Uterus (tissue), 4 donors: ENCODE results near the gene VWF. TPM values are rescaled to one million over a fixed set of nuclear protein-coding genes. Genes with fewer than 3 reads are reported as not detected.
A peak's percentile ranks its signal among the peaks of the same experiment; 100 is the strongest.

Experiments
- DNase-seq, 2 donors: peaks; one replicate each; pipeline ENCODE4 v3.0.0-alpha.2; 2019 to 2020
- H3K27ac ChIP-seq, 2 donors: fragments of 200-600 bp; sonication (generic); 1 replicate in 1 of 2; 2 replicates in 1 of 2; pipeline ENCODE4 v1.5.1; 2016 to 2018
- H3K27me3 ChIP-seq, 2 donors: fragments of 200-600 bp; sonication (generic); one replicate each; pipeline ENCODE4 v1.5.1; 2018 to 2019; ENCODE audit warnings: control low read depth in 1 of 2
- H3K36me3 ChIP-seq, 2 donors: fragments of 200-600 bp; sonication (generic); one replicate each; pipeline ENCODE4 v1.5.1; 2019; ENCODE audit warnings: control low read depth in 1 of 2
- H3K4me1 ChIP-seq, 2 donors: fragments of 200-600 bp; sonication (generic); one replicate each; pipeline ENCODE4 v1.5.1; 2018 to 2019; ENCODE audit warnings: control low read depth in 1 of 2
- H3K4me3 ChIP-seq, 2 donors: fragments of 200-600 bp; sonication (generic); 1 replicate in 1 of 2; 2 replicates in 1 of 2; pipeline ENCODE4 v1.5.1; 2018 to 2019; ENCODE audit warnings: mild to moderate bottlenecking in 1 of 2
- H3K9me3 ChIP-seq, 2 donors: fragments of 200-600 bp; sonication (generic); one replicate each; pipeline ENCODE4 v1.5.1; 2019; ENCODE audit warnings: control low read depth in 1 of 2
- CTCF ChIP-seq, 4 experiments: fragments of 200-600 bp in 2 of 4; fragments of 450-650 bp in 2 of 4; sonication (generic) in 2 of 4; IDR thresholded peaks; one replicate each; pipeline ENCODE4 v1.5.1; 2016 to 2019; ENCODE audit warnings: antibody characterized with exemption in 4 of 4, mild to moderate bottlenecking in 2 of 4, moderate library complexity in 1 of 4
- POLR2A ChIP-seq, 2 donors: fragments of 450-650 bp; IDR thresholded peaks; one replicate each; pipeline ENCODE4 v1.6.1; 2016; ENCODE audit warnings: antibody characterized with exemption in 2 of 2, mild to moderate bottlenecking in 1 of 2, moderate library complexity in 1 of 2
- intact Hi-C: fragments of 100-400 bp; cut with DNase I; formaldehyde crosslinking; loops from one replicate; pipeline ENCODE4 v1.15.1; 2023; ENCODE audit warnings: low total_unique reads
- total RNA-seq, 4 donors: library from RNA; depleted of rRNA in 3 of 4; stranded (reverse); fragments of >200 nt in 3 of 4; gene quantifications; one replicate each; pipeline versions ENCODE4 v1.1.0 to v1.2.4, GENCODE V29; 2014 to 2023
- donor health status: DM: yes; HTN: yes; CAD: no.

Gene VWF
- total RNA-seq, 4 donors from 2014 or later, result 122 to 949 (median 380) TPM

- H3K27me3 ChIP-seq, result no peaks in the 10 kb centered on the region
- no peak for TF ChIP-seq POLR2A (IDR thresholded peaks at IDR 0.05)
- no peak for TF ChIP-seq CTCF (IDR thresholded peaks at IDR 0.05)
- no peak overlapping the region for H3K4me3 ChIP-seq
- H3K4me1 ChIP-seq, result peaks cover 0 to 4% of the 10 kb centered on the region in 2 donors
- intact Hi-C loops, result no loop called here
- DNase-seq, result no peak
- H3K36me3 ChIP-seq, result no peaks in the 10 kb centered on the region
- no peak overlapping the region for H3K27ac ChIP-seq
- H3K9me3 ChIP-seq, result no peaks in the 10 kb centered on the region
These were observed 65.2 kb downstream of the VWF start for GRCh38 chr12:6059221-6059620.

GRCh38 chr12:6058481-6059161 is 65.8 kb downstream of the VWF start:
- peaks cover 0 to 4% of the 10 kb centered on the region in 2 donors for H3K4me1 ChIP-seq
- intact Hi-C loops, result no loop called here

GRCh38 chr12:6057700-6058099 is 66.8 kb downstream of the VWF start:
- no peak for DNase-seq
- no peaks in the 10 kb centered on the region for H3K36me3 ChIP-seq
- intact Hi-C loops, result no loop called here

More at GRCh38 chr12:6058481-6059161, 65.8 kb downstream of the VWF start:
- no peak overlapping the region for H3K4me3 ChIP-seq
- H3K9me3 ChIP-seq, result no peaks in the 10 kb centered on the region
- no peak for DNase-seq
- no peak overlapping the region for H3K27ac ChIP-seq
- H3K27me3 ChIP-seq, result no peaks in the 10 kb centered on the region
- no peaks in the 10 kb centered on the region for H3K36me3 ChIP-seq
- TF ChIP-seq CTCF (IDR thresholded peaks at IDR 0.05) (no peak), POLR2A (IDR thresholded peaks at IDR 0.05) (no peak)

GRCh38 chr12:6056406-6057240 is 67.8 kb downstream of the VWF start:
- intact Hi-C loops, result no loop called here
- H3K36me3 ChIP-seq, result no peaks in the 10 kb centered on the region
- no peak overlapping the region for H3K27ac ChIP-seq
- DNase-seq, result no peak
- TF ChIP-seq POLR2A (IDR thresholded peaks at IDR 0.05) (no peak), CTCF (IDR thresholded peaks at IDR 0.05) (peak in 3 of 4 experiments; percentile 9 to 19 (median 14))
- no peak overlapping the region for H3K4me3 ChIP-seq
- peaks cover 0 to 4% of the 10 kb centered on the region in 2 donors for H3K4me1 ChIP-seq
- H3K9me3 ChIP-seq, result no peaks in the 10 kb centered on the region
- H3K27me3 ChIP-seq, result no peaks in the 10 kb centered on the region

More at GRCh38 chr12:6057700-6058099, 66.8 kb downstream of the VWF start:
- H3K9me3 ChIP-seq, result no peaks in the 10 kb centered on the region
- H3K4me1 ChIP-seq, result peaks cover 0 to 4% of the 10 kb centered on the region in 2 donors
- no peaks in the 10 kb centered on the region for H3K27me3 ChIP-seq
- TF ChIP-seq CTCF (IDR thresholded peaks at IDR 0.05) (no peak), POLR2A (IDR thresholded peaks at IDR 0.05) (no peak)
- no peak overlapping the region for H3K4me3 ChIP-seq
- H3K27ac ChIP-seq, result no peak overlapping the region

- Histone ChIP-seq H3K4me3 (no peak overlapping the region), H3K36me3 (no peaks in the 10 kb centered on the region), H3K4me1 (peaks cover 0 to 4% of the 10 kb centered on the region in 2 donors), H3K27ac (no peak overlapping the region), H3K27me3 (no peaks in the 10 kb centered on the region), H3K9me3 (no peaks in the 10 kb centered on the region)
- intact Hi-C loops, result no loop called here
- no peak for DNase-seq
- TF ChIP-seq CTCF (IDR thresholded peaks at IDR 0.05), result no peak
- TF ChIP-seq POLR2A (IDR thresholded peaks at IDR 0.05), result no peak
These were observed 70.9 kb downstream of the VWF start for GRCh38 chr12:6053541-6053940.
